Astrocyte (in vitro differentiated cells and primary cell): ENCODE data around the gene LGMN.

ENCODE experiments used
- CTCF ChIP-seq: IDR thresholded peaks from 2 replicates; pipeline ENCODE4 v1.5.1; 2011; ENCODE audit warnings: low read depth, mild to moderate bottlenecking, inconsistent platforms, low read length, moderate library complexity; ENCODE audit not compliant: insufficient read depth
- EZH2 ChIP-seq: IDR thresholded peaks from 2 replicates; pipeline ENCODE4 v1.6.1; 2012; ENCODE audit warnings: mild to moderate bottlenecking, low read length, inconsistent platforms; ENCODE audit not compliant: insufficient read depth

- TF ChIP-seq CTCF (no peak), EZH2 (no peak)
Observed at GRCh38 chr14:92696366-92696765, 52.1 kb downstream of the LGMN start.
